HG02943 (cell line): ENCODE data around the gene AAMP.

Experiments used
- ATAC-seq: cut with Tn5 transposase; IDR thresholded peaks from one replicate; pipeline ENCODE4 v1.9.1; 2021; ENCODE audit warnings: mild to moderate bottlenecking, low read depth, moderate library complexity; ENCODE audit not compliant: unreplicated experiment

AAMP gene

GRCh38 chr2:218294430-218295022 is 24.6 kb upstream of the AAMP start:
- ATAC-seq: no peak

GRCh38 chr2:218293715-218294429 is 23.9 kb upstream of the AAMP start:
- no peak for ATAC-seq

DNA sequence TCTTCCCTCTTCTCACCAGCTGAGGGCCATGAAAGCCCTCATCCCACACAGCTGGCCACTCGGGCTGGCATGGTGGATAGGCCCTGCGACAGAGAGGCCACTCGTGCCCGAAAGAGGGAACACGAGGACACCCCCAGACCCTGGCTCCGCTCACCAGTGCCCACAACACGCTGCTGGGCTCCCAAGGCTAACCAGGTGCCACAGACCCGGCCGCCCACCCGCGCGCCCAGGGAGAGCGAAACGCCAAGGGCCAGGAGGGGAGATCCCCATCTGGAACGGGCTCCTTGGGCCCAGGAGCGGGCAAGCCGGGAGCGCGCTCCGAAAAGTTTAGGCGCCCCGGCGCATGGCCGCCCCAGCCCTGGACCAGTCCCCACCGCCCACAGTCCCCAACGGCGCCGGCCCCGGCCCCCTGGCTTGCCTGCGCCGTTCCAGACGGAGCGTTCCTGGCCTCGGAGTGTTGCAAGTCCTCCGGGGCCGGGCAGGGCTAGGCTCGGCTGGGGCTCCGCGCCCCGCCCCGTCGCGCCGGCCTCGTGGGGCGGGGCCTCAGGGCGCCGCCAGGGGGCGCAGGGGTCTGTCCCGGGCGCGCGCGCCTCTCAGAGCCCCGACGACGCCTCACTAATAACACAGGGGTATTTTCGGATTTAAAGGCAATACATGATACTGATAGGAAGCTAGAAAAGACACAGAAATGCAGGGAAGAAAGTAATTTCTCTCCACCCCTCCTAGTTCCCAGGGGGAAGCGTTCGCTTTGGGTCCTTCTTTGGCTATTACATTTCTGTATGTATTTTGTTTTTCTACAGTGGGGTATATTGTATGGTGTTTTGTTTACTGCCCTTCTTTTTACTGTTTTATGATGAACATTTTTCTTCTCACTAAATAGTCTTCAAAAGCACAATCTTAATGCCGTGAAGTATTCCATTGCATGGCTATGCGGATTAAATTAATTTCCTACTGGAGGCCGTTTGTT is 22.4 kb upstream of the AAMP start, which contains the start of gene TMBIM1:
Gene TMBIM1 (minus strand): TSS at position 456 of the 967 bp plus-strand sequence. CDS start 10,362 bp downstream, outside the sequence.
- peak; percentile 53 for ATAC-seq

DNA sequence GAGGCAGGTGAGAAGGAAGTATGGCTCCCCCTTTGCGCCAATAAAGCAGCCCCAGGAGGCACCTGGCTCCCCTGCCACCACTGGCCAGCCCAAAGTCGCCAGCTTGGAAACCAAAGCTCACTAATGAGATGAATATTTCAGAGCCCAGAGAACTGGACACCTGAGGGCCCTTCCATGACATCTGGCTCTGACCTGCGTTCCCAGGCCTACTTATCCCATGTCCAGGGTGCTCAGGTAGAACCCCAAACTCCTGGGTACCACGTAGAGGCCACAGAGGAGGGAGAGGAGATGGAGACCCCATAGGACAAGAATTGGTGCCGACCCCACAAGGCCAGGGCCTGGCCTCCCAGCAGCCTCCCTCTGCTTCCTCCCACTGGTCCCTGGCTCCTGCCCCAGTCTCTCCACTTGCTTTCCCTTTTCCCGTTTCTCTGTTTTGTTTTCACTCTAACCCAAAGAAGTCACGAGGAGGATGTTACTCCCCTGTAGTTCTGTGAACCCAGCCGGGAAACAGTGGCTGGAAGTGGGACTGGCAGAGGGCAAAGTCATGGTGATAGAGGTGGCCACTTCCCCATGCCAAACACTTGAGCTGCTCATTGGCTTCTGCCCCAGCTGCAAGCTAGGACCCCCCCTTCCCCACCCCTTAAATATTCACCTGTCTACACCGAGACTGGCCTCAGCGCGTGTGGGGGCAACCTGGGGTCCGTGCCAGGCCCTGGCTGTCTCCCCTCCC is 21.5 kb upstream of the AAMP start:
- no peak for ATAC-seq

DNA sequence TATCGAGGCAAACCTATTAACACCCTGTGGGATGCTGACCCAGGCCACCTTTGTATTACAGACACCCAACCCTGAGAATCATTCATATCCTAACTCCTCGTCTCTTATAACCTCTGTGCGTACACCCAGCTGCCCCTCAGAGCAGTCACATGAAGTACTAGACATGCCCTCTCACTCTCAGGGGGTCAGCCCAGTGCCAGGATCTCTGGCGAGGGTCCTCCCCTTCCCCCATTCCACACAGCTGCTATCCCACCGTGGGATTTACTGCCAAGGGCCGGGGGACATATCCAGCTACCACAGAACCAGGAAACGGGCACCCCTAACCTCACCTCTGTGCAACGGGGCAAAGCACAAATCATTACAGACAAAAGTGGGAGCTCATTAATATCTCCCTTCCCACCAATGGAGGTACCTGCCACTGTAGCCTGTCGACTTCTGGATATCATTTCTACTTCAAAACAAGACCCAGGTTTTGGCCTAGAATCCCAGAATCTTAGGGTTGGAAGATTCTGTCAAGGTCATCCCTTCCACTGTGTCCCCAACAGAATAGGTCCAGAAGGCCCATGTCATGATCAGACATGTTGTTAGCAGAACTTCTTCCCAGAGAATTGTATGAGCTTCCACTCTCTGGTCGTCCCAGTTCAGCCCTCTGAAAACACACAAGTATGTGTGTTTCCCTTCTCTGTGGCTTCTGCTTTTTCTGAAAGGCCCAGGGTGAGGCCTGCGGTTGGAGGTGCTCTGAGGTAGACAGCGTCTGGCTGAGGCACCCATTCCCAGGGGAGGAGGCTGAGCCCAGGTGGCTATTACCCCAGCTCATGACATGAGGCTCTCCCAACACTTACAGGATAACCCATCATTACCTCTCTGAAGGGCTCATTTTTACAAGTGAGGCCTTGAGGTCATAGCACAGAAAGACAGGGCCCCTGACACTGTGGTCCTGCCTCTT is 20.7 kb upstream of the AAMP start:
- peak; percentile 54 for ATAC-seq

DNA sequence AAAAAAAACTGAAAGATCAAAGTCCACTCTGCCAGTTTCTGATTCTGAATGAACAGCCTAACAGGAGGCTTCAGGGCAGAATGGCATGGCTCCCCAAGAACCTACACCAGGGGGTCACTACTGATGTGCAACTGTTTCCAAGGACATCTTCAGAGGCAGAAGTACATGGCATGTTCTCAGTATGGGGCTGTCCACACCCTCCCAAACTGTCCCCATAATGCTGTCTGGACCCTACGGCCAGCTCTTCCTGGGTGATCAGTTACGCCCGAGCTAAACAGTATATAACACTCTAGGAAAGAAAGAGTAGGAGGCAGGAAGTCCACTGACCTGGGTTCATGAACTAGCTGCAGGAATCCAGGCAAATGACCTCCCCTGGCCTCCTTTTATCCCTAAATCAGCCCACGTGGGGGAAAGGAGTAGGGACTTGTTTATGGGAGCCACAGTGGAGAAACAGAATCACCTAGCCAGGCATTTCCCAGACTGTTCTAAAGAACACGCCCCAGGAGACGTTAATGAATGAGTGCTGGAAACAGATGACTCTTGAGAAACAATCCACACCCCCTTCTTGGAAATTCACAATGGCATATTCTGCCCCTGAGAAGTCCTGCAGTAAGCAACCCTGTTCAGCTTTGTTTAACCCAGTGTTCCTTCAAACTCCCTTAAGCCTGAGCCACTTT is 19.8 kb upstream of the AAMP start:
- ATAC-seq: no peak

- ATAC-seq: peak; percentile 60
Observed at GRCh38 chr2:218286570-218287459, 16.9 kb upstream of the AAMP start.

- ATAC-seq: no peak
Observed at GRCh38 chr2:218285604-218286003, 15.7 kb upstream of the AAMP start.

GRCh38 chr2:218284106-218284811 is 14.3 kb upstream of the AAMP start:
- no peak for ATAC-seq

DNA sequence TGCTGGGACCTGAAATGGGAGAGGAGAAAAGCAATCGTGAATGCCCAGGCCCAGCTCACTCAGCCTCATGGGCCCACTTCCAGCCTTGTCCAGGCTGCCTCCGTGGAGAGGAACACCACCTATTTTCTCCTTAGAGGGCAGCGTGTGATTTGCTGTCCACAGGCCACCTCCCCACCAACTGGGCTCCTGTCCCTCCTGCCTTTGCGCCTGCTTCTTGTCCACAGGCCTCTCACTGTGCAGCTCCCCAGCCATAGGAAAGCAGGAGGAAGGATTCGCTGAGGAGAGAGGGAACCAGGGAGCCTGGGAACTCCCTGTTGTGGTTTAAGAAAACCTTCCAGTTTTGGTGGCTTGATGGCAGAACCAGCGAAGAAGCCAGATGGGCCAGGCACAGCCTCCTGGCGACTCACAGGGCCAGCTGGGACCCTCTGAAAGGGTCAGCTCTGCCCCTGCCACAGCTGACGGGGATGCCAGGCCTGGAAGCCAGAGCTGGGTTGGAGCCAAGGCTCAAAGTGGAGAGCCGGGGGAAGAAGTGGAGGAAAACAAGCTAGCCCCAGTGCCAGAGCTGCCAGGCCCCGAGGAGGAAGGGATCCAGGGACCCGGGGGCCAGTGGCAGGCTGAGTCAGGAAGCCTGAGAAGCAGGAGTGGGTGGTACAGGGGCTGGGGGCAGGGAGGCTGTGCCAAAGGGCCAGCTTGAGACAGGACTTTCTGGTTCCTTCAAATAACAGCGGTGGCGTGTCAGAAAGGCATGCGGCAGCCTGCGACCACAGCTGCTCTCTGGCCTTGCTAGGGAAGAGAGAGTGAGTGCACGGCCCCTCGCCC is 12.4 kb upstream of the AAMP start:
- ATAC-seq: no peak

GRCh38 chr2:218281449-218281848 is 11.5 kb upstream of the AAMP start:
- no peak for ATAC-seq

- no peak for ATAC-seq
Observed at GRCh38 chr2:218280260-218280870, 10.4 kb upstream of the AAMP start.

- no peak for ATAC-seq
Observed at GRCh38 chr2:218278531-218279360, 8.8 kb upstream of the AAMP start.

GRCh38 chr2:218277921-218278320 is 8.0 kb upstream of the AAMP start:
- ATAC-seq: no peak
